ENCODE results near the gene SPAG4.

DNA sequence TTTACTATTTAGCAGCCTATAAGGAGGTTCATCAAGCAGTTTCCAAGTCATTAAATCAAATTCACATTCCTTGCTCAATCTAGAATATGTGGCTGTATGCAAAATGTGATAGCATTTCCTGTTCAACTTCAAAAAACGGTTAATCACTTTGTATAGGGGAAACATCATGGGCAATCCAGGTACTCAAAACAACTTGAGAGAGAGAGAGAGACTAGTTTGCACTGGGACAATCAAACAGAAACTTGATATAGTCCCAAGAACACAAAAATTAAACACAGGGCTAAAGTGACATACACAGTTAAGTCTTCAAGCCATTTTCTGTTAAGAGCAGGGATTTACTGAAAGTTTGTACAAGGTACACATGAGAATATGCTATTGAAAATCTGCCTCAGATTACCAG, 41.6 kb downstream of the SPAG4 start:
- TF ChIP-seq, protein P1, sequence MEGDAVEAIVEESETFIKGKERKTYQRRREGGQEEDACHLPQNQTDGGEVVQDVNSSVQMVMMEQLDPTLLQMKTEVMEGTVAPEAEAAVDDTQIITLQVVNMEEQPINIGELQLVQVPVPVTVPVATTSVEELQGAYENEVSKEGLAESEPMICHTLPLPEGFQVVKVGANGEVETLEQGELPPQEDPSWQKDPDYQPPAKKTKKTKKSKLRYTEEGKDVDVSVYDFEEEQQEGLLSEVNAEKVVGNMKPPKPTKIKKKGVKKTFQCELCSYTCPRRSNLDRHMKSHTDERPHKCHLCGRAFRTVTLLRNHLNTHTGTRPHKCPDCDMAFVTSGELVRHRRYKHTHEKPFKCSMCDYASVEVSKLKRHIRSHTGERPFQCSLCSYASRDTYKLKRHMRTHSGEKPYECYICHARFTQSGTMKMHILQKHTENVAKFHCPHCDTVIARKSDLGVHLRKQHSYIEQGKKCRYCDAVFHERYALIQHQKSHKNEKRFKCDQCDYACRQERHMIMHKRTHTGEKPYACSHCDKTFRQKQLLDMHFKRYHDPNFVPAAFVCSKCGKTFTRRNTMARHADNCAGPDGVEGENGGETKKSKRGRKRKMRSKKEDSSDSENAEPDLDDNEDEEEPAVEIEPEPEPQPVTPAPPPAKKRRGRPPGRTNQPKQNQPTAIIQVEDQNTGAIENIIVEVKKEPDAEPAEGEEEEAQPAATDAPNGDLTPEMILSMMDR (IDR thresholded peaks at IDR 0.05): no peak
- no peak for TF ChIP-seq EZH2 (IDR thresholded peaks at IDR 0.05)
